Uterus (tissue), 2 donors: ENCODE results near the gene RAMAC.

Source experiments
- POLR2A ChIP-seq, 2 donors: fragments of 450-650 bp; IDR thresholded peaks; one replicate each; pipeline ENCODE4 v1.6.1; 2016; ENCODE audit warnings: antibody characterized with exemption in 2 of 2, mild to moderate bottlenecking in 1 of 2, moderate library complexity in 1 of 2
- TF ChIP-seq, protein P1 (sequence below), 4 experiments: fragments of 200-600 bp in 2 of 4; fragments of 450-650 bp in 2 of 4; sonication (generic) in 2 of 4; IDR thresholded peaks; one replicate each; pipeline ENCODE4 v1.5.1; 2016 to 2019; ENCODE audit warnings: antibody characterized with exemption in 4 of 4, mild to moderate bottlenecking in 2 of 4, moderate library complexity in 1 of 4

GRCh38 chr15:82942691-82943090 lies 43.3 kb upstream of the RAMAC start:
- TF ChIP-seq, protein P1, sequence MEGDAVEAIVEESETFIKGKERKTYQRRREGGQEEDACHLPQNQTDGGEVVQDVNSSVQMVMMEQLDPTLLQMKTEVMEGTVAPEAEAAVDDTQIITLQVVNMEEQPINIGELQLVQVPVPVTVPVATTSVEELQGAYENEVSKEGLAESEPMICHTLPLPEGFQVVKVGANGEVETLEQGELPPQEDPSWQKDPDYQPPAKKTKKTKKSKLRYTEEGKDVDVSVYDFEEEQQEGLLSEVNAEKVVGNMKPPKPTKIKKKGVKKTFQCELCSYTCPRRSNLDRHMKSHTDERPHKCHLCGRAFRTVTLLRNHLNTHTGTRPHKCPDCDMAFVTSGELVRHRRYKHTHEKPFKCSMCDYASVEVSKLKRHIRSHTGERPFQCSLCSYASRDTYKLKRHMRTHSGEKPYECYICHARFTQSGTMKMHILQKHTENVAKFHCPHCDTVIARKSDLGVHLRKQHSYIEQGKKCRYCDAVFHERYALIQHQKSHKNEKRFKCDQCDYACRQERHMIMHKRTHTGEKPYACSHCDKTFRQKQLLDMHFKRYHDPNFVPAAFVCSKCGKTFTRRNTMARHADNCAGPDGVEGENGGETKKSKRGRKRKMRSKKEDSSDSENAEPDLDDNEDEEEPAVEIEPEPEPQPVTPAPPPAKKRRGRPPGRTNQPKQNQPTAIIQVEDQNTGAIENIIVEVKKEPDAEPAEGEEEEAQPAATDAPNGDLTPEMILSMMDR (IDR thresholded peaks at IDR 0.05): no peak
- TF ChIP-seq POLR2A (IDR thresholded peaks at IDR 0.05): no peak
